Neural cell (in vitro differentiated cells): Measurements from ENCODE around the gene SECISBP2. TPM values are rescaled to one million over a fixed set of nuclear protein-coding genes. Genes with fewer than 3 reads are reported as not detected.

ENCODE experiments used
- H2AFZ ChIP-seq: fragments of 200-600, 300-800 bp; sonication (generic), shearing (Covaris generic); 2 replicates; pipeline ENCODE4 v1.6.0; 2014; ENCODE audit warnings: low read depth, mild to moderate bottlenecking, antibody characterized with exemption, low read length, moderate library complexity
- H3F3A ChIP-seq: fragments of 200-600 bp; shearing (Covaris generic); 2 replicates; pipeline ENCODE4 v1.6.1; 2016; ENCODE audit warnings: mild to moderate bottlenecking, moderate library complexity, mixed read lengths, antibody characterized with exemption, low read length; ENCODE audit not compliant: insufficient read depth, poor library complexity, severe bottlenecking
- H3K27ac ChIP-seq: fragments of 200-600, 300-800 bp; sonication (generic), shearing (Covaris generic); 2 replicates; pipeline ENCODE4 v1.5.1; 2014; ENCODE audit warnings: mild to moderate bottlenecking, low read length, moderate library complexity
- H3K27me3 ChIP-seq: fragments of 300-800, 200-600 bp; sonication (generic), shearing (Covaris generic); 2 replicates; pipeline ENCODE4 v1.6.0; 2014; ENCODE audit warnings: mild to moderate bottlenecking, low read depth, low read length, moderate library complexity; ENCODE audit not compliant: insufficient read depth
- H3K36me3 ChIP-seq: fragments of 300-800, 200-600 bp; sonication (generic), shearing (Covaris generic); 2 replicates; pipeline ENCODE4 v1.5.1; 2014; ENCODE audit warnings: mild to moderate bottlenecking, antibody characterized with exemption, low read length, moderate library complexity; ENCODE audit not compliant: insufficient read depth
- H3K4me2 ChIP-seq: fragments of 300-800, 200-600 bp; sonication (generic), shearing (Covaris generic); 2 replicates; pipeline ENCODE4 v1.6.0; 2014; ENCODE audit warnings: mild to moderate bottlenecking, low read length
- H3K4me3 ChIP-seq: fragments of 300-800, 200-600 bp; sonication (generic), shearing (Covaris generic); 2 replicates; pipeline ENCODE4 v1.5.1; 2014; ENCODE audit warnings: mild to moderate bottlenecking, low read length, moderate library complexity
- H3K79me2 ChIP-seq: fragments of 200-600 bp; shearing (Covaris generic); replicated peaks from 2 replicates; pipeline ENCODE4 v1.6.0; 2014; ENCODE audit warnings: mild to moderate bottlenecking, low read length, moderate library complexity; ENCODE audit not compliant: insufficient read depth
- H3K9ac ChIP-seq: fragments of 300-800, 200-600 bp; sonication (generic), shearing (Covaris generic); 2 replicates; pipeline ENCODE4 v1.6.1; 2016; ENCODE audit warnings: mild to moderate bottlenecking, low read length, mixed read lengths
- H3K9me2 ChIP-seq: fragments of 200-600 bp; shearing (Covaris generic); 2 replicates; pipeline ENCODE4 v1.6.1; 2016; ENCODE audit warnings: mild to moderate bottlenecking, low read length, mixed read lengths; ENCODE audit not compliant: insufficient read depth
- H3K9me3 ChIP-seq: fragments of 200-600, 300-800 bp; sonication (generic), shearing (Covaris generic); 2 replicates; pipeline ENCODE4 v1.6.1; 2016; ENCODE audit warnings: mild to moderate bottlenecking, mixed run types, low read length, moderate library complexity, mixed read lengths
- H4K20me1 ChIP-seq: fragments of 200-600 bp; shearing (Covaris generic); 2 replicates; pipeline ENCODE4 v1.6.1; 2016; ENCODE audit warnings: mild to moderate bottlenecking, mixed run types; ENCODE audit not compliant: insufficient read depth
- EP300 ChIP-seq: fragments of 450-650 bp; conservative IDR thresholded peaks from 2 replicates; pipeline ENCODE4 v1.6.1; 2014; ENCODE audit warnings: antibody characterized with exemption, mild to moderate bottlenecking, moderate library complexity; ENCODE audit not compliant: poor library complexity, severe bottlenecking
- EZH2 ChIP-seq: fragments of 200-600, 300-800 bp; shearing (Covaris generic), sonication (generic); IDR thresholded peaks from 2 replicates; pipeline ENCODE4 v1.6.1; 2014; ENCODE audit warnings: antibody characterized with exemption, low read length, borderline replicate concordance, mild to moderate bottlenecking; ENCODE audit not compliant: insufficient read depth, poor library complexity, severe bottlenecking
- MXI1 ChIP-seq: fragments of 450-650 bp; conservative IDR thresholded peaks from 2 replicates; pipeline ENCODE4 v1.6.1; 2014; ENCODE audit warnings: antibody characterized with exemption, mild to moderate bottlenecking; ENCODE audit not compliant: poor library complexity, severe bottlenecking
- POLR2AphosphoS5 ChIP-seq: IDR thresholded peaks from 2 replicates; pipeline ENCODE4 v1.6.1; 2012
- RAD21 ChIP-seq: fragments of 450-650 bp; conservative IDR thresholded peaks from 2 replicates; pipeline ENCODE4 v1.6.1; 2014; ENCODE audit warnings: antibody characterized with exemption, mild to moderate bottlenecking, moderate library complexity
- SMC3 ChIP-seq: fragments of 450-650 bp; conservative IDR thresholded peaks from 2 replicates; pipeline ENCODE4 v1.6.1; 2014; ENCODE audit warnings: antibody characterized with exemption, mild to moderate bottlenecking, moderate library complexity; ENCODE audit not compliant: poor library complexity
- TAF1 ChIP-seq: IDR thresholded peaks from 2 replicates; pipeline ENCODE4 v1.6.1; 2012; ENCODE audit warnings: low read depth
- polyA plus RNA-seq: library from polyadenylated mRNA; depleted of rRNA; stranded (reverse); fragments of >200 nt; gene quantifications from 2 replicates; pipeline ENCODE4 v1.2.3, GENCODE V29; 2014
- TF ChIP-seq, protein P1 (sequence below): IDR thresholded peaks from 2 replicates; pipeline ENCODE4 v1.6.1; 2012; ENCODE audit warnings: borderline replicate concordance
- TF ChIP-seq, protein P2 (sequence below): fragments of 450-650 bp; IDR thresholded peaks from 2 replicates; pipeline ENCODE4 v1.5.1; 2014; ENCODE audit warnings: antibody characterized with exemption, mild to moderate bottlenecking, moderate library complexity; ENCODE audit not compliant: poor library complexity, severe bottlenecking

SECISBP2 gene
- polyA plus RNA-seq, 1 donor from 2014 or later = 121 TPM

DNA sequence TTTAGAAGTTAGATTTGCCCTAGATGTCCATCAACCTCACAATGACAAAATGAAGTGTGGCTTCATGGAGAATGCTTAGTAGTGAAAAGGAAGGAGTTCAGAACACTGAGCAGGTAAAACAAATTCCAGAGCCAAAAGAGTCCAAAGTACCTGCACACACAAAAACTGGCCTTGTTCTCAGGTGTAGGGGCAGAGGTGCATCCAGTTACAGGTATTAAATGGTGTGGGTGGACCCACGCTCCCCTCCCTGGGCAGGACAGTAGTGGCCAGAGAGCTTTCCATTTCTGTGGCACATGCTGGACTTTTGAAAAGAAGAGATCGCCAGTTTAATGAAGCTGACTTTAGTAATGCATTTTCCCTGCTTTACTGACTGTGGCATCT lies 47.2 kb downstream of the SECISBP2 start:
- no peaks in the 10 kb centered on the region for H3F3A ChIP-seq
- H3K9me3 ChIP-seq = no peaks in the 10 kb centered on the region
- H3K9ac ChIP-seq = no peak overlapping the region
- H2AFZ ChIP-seq = no peak overlapping the region
- no peak overlapping the region for H3K27ac ChIP-seq
- no peaks in the 10 kb centered on the region for H3K9me2 ChIP-seq
- H3K79me2 ChIP-seq = no peaks in the 10 kb centered on the region
- no peaks in the 10 kb centered on the region for H4K20me1 ChIP-seq
- no peak overlapping the region for H3K4me2 ChIP-seq
- H3K4me3 ChIP-seq = no peak overlapping the region
- peaks cover 4% of the 10 kb centered on the region for H3K36me3 ChIP-seq
- no peak for TF ChIP-seq EP300
- TF ChIP-seq, protein P1, sequence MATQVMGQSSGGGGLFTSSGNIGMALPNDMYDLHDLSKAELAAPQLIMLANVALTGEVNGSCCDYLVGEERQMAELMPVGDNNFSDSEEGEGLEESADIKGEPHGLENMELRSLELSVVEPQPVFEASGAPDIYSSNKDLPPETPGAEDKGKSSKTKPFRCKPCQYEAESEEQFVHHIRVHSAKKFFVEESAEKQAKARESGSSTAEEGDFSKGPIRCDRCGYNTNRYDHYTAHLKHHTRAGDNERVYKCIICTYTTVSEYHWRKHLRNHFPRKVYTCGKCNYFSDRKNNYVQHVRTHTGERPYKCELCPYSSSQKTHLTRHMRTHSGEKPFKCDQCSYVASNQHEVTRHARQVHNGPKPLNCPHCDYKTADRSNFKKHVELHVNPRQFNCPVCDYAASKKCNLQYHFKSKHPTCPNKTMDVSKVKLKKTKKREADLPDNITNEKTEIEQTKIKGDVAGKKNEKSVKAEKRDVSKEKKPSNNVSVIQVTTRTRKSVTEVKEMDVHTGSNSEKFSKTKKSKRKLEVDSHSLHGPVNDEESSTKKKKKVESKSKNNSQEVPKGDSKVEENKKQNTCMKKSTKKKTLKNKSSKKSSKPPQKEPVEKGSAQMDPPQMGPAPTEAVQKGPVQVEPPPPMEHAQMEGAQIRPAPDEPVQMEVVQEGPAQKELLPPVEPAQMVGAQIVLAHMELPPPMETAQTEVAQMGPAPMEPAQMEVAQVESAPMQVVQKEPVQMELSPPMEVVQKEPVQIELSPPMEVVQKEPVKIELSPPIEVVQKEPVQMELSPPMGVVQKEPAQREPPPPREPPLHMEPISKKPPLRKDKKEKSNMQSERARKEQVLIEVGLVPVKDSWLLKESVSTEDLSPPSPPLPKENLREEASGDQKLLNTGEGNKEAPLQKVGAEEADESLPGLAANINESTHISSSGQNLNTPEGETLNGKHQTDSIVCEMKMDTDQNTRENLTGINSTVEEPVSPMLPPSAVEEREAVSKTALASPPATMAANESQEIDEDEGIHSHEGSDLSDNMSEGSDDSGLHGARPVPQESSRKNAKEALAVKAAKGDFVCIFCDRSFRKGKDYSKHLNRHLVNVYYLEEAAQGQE = no peak
- TF ChIP-seq, protein P2, sequence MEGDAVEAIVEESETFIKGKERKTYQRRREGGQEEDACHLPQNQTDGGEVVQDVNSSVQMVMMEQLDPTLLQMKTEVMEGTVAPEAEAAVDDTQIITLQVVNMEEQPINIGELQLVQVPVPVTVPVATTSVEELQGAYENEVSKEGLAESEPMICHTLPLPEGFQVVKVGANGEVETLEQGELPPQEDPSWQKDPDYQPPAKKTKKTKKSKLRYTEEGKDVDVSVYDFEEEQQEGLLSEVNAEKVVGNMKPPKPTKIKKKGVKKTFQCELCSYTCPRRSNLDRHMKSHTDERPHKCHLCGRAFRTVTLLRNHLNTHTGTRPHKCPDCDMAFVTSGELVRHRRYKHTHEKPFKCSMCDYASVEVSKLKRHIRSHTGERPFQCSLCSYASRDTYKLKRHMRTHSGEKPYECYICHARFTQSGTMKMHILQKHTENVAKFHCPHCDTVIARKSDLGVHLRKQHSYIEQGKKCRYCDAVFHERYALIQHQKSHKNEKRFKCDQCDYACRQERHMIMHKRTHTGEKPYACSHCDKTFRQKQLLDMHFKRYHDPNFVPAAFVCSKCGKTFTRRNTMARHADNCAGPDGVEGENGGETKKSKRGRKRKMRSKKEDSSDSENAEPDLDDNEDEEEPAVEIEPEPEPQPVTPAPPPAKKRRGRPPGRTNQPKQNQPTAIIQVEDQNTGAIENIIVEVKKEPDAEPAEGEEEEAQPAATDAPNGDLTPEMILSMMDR = no peak
- no peak for TF ChIP-seq EZH2
- no peak for TF ChIP-seq MXI1
- TF ChIP-seq SMC3 = no peak
- no peak for TF ChIP-seq POLR2AphosphoS5
- no peak for TF ChIP-seq RAD21
- TF ChIP-seq TAF1 = no peak
- H3K27me3 ChIP-seq = no peaks in the 10 kb centered on the region

DNA sequence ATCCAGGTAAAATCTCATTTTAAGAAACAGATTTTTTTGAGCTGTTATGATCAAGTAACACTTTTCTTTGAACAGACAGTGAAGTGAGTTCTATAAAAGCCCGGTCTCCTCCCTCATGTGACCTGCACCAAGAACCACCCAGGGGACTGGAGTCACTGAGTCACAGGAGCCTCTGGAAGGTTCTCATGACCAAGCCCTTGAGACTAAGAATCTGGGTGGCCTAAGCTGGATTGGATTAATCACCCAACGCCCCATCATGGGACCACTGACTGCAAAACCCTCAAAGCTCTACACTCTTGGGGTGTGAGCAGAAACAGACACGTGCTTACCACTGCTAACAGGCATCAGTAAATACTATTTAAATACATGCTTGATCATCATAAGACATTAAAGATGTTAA lies 48.4 kb downstream of the SECISBP2 start:
- Histone ChIP-seq H3K79me2 (no peaks in the 10 kb centered on the region), H3K4me3 (no peak overlapping the region), H3K27ac (no peak overlapping the region), H3K9me3 (no peaks in the 10 kb centered on the region), H3K4me2 (no peak overlapping the region), H2AFZ (no peak overlapping the region), H4K20me1 (no peaks in the 10 kb centered on the region), H3K27me3 (no peaks in the 10 kb centered on the region), H3K9me2 (no peaks in the 10 kb centered on the region), H3K9ac (no peak overlapping the region), H3F3A (no peaks in the 10 kb centered on the region), H3K36me3 (peaks cover 2% of the 10 kb centered on the region)
- TF ChIP-seq SMC3 = no peak
- TF ChIP-seq RAD21 = no peak
- TF ChIP-seq EZH2 = no peak
- TF ChIP-seq POLR2AphosphoS5 = no peak

DNA sequence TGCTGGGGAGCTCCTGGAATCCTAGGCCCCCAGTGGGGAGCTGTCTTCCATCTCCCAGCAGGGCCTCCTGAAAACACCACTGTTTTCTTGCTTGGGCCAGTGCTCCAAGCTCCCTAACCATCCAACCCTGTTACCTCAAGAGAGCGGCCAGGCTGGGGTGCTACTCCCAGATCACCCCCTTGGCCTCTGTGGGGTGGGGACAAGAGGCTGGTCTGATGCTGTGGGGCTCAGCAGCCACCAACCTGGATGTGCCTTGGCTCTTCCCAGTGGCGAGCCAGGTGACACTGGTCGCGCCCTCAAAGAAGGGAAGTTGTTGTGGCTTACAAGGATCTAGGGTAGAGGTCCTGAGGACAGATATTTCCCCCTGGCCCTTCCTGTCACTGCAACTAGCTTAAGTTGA lies 49.0 kb downstream of the SECISBP2 start:
- no peaks in the 10 kb centered on the region for H3K9me2 ChIP-seq
- no peak overlapping the region for H3K9ac ChIP-seq
- TF ChIP-seq TAF1 (no peak), EP300 (no peak), POLR2AphosphoS5 (peak; percentile 1), RAD21 (no peak), SMC3 (no peak)
- TF ChIP-seq, protein P1 = no peak
- TF ChIP-seq, protein P2 = no peak
- H3F3A ChIP-seq = no peaks in the 10 kb centered on the region
- no peaks in the 10 kb centered on the region for H3K79me2 ChIP-seq
- no peaks in the 10 kb centered on the region for H4K20me1 ChIP-seq
- no peaks in the 10 kb centered on the region for H3K27me3 ChIP-seq
- H3K4me2 ChIP-seq = no peak overlapping the region
- H3K27ac ChIP-seq = no peak overlapping the region
- no peaks in the 10 kb centered on the region for H3K36me3 ChIP-seq
- H3K9me3 ChIP-seq = no peaks in the 10 kb centered on the region
- no peak overlapping the region for H2AFZ ChIP-seq
- H3K4me3 ChIP-seq = no peak overlapping the region
